Cardiac septum (tissue), 1 donor: ENCODE data around the gene GGNBP2. TPM values are rescaled to one million over a fixed set of nuclear protein-coding genes. Genes with fewer than 3 reads are reported as not detected.
A peak's percentile ranks its signal among the peaks of the same experiment; 100 is the strongest.

Experiments used
- DNase-seq: peaks from one replicate; pipeline ENCODE4 v3.0.0-alpha.2; 2020; ENCODE audit warnings: low spot score
- intact Hi-C: fragments of 100-400 bp; cut with DNase I; formaldehyde crosslinking; loops from one replicate; pipeline ENCODE4 v1.14.0; 2022
- total RNA-seq: library from RNA; stranded (reverse); fragmentation: NEBNext Ultra II Directional; extraction: Animal tissue kit (Norgen Biotek cat#: 25700); gene quantifications from one replicate; pipeline ENCODE4 v1.2.1, GENCODE V29; 2021
- donor health status: DM: no; HTN: no; CAD: no.

Gene GGNBP2
- total RNA-seq, 1 donor from 2014 or later, result 50.2 TPM

DNA sequence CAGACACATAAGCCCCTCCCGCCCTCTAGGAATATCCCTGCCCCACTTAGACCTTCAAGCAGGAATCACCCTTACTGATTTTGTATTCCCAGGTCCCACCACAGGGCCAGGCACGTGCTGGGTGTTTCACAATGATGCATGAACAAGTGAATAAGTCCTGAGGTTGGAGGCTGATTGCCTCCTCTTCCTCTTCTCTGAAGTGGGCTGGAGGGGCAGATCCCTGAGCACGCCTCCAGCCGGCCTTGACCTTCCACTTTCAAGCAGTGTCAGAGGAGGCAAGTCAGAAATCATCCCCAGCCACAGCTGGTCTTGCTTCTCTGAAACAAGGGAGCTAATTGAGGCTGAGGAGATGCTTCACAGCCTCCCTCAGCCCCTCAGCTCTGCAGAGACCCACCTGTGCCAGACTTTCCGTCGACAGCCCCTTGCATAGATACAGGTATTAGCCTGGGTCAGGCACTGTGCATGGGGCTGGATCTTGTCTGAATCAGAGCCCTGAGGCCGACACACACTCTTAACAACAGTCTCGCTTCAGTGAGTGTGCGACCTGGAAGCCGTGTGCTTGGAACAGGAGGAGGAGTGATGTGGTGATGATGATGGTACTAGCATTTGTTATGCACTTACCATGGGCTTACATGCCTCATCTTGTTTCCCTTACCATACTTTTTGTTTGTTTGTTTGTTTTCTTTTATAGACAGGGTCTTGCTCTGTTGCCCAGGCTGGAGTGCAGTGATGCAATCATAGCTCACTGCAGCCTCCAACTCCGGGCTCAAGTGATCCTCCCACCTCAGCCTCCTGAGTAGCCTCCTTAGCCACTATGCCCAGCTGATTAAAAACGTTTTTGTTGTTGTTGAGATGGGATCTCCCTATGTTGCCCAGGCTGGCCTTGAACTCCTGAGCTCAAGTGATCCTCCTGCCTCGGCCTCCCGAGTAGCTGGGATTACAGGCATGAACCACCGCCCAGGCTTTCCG, 71.6 kb downstream of the GGNBP2 start:
- intact Hi-C loops, result no loop called here
- DNase-seq, result no peak

DNA sequence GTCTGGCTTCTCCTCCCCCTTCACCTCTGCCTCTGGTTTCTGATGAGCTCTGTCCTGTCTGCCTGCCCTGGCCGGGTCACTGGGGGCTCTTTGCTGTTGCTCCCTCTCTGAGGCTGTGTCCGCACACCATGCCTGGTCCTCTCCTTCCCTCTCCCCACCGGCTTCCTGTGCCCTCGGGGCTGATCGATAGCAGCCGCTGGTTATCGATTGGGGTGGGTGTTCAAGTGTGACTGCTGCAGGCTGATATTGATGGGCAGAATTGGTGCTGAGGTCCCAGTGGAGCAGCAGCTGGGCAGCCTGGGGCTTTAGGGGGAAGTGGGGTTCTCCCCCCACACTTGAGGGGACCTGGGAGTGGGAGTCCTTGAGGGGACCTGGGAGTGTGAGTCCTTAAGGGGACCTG, 73.1 kb downstream of the GGNBP2 start:
- intact Hi-C loops, result no loop called here
- DNase-seq, result no peak

DNA sequence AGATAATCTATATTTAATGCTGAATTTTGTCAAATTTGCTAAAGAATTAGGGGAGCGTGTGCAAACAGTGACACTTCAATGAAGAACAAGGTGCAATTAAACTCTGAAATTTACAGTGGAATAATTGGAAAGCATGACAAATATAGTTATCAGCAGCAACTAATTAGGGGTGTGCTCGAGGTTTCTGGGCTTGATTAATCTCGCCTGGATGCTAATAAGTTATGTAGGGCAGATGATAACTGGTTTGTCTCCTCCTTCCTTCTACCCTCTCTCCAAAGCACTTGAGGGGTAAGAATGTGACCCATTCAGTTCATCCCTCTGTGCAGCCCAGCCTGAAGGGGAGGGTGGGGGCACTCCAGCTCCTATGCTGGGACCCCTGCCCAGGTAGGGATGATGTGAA, 78.6 kb downstream of the GGNBP2 start:
- DNase-seq, result no peak
- intact Hi-C loops, result no loop called here

DNA sequence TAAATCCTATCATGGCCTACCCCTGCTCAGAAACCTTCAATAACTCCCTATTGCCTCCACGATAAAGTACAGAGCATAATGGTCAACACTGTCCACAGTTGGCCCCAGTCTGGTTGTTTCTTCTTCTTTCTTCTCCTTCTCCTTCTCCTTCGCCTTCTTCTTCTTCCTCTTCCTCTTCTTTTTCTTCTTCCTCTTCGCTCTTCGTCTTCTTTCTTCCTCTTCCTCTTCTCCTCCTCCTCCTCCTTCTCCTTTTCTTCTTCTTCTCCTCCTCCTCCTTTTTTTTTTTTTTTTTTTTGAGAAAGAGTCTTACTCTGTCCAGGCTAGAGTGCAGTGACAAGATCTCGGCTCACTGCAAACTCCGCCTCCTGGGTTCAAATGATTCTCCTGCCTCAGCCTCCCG, 80.5 kb downstream of the GGNBP2 start:
- no peak for DNase-seq
- intact Hi-C loops, result no loop called here

DNA sequence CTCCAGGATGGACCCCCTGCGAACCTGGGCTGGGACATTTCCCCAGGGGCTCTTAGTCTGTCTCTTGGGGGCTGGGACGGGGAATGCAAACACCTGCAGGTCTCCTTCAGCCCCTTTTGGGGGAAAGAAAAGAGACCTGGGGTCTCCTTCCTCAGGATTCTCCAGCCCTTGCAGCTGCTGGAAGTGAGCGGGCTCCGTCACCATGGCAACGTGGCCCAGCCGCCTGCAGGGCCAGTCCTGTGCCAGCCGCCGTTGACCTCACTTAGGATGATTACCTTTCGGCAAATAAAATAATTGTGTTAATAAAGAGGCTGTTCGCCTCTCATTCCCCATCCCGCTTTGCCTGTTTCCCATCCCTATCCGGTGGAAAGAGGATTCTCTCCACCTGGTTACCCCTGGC, 82.4 kb downstream of the GGNBP2 start:
- intact Hi-C loops, result no loop called here
- no peak for DNase-seq

DNA sequence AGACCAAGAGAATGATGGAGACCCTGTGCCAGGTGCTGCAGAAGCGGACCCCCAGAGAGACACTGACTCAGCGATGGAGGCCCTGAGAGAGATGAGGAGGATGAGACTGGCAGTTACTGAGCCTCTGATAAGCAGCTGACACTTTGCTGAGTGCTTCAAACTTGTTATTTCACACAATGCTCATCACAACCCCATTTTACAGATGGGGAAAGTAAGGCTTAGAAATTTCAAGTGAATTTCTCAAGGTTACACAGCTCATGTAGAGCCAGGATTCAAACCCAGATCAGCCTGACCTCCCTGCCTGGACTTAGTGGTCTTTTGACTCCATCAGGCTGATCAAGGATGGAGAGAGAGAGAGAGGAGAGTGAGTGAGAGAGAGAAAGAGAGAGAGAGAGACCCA, 83.9 kb downstream of the GGNBP2 start:
- intact Hi-C loops, result loop anchor here (2.0 kb wide), 2 partner anchors 420 to 592 kb away; no protein-coding TSS in a partner anchor
- no peak for DNase-seq

DNA sequence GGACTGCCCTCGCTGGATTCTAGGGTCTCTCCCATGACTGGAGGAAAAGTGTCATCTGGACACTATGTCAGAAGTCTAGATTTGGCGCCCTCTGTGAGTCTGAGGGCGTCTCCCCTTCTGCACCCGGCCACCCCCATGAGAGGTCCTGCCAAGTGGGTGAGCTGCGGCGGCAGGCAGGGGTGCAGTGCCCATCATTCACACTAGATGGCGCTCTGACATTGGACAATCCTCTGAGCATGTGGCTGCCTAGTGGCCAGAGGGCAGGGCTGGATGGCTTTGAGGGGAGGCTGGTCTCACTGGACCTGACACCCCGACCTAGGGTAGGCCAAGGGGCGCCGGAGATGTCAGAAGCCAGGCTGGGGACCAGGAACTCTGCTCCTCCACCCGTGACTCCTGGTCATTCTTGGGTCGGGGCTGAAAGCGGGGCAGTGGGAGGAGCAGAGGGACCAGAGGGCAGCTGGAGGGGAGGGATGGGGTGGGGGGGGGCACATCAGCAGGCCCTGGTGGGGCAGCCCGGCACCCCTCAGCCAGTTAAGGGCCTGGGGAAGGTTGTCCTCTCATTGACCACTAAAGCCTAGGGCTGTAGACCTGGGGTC, 84.6 kb downstream of the GGNBP2 start:
- peak; percentile 85 for DNase-seq
- intact Hi-C loops, result loop anchor here (2.0 kb wide), 2 partner anchors 419 to 591 kb away; no protein-coding TSS in a partner anchor

DNA sequence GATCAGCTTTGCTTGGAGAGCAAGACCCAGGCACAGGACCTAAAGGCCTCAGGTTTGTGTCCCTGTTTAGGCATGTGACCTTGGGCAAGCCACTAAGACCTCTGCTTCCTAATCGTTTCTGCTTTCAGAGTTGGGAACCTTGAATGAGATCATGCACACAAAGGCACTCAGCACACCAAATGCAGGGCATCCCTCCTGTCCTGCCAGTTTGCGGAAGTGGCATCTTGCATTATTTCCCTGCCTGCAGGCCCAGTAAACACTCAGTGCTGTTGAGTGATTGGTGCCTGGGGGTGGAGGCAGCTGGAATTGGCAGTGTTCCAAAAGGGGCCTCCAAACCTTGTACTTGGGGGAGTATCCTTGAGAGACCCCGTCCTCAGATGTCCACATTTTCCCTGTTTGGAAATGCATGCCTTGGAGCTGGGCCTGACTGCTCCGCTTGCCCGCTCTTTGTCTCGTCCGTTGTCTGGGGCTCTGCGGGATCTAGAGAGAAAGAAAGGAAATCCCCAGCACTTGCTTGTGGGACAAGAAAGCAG, 85.3 kb downstream of the GGNBP2 start:
- no peak for DNase-seq
- intact Hi-C loops, result loop anchor here (2.0 kb wide), 2 partner anchors 419 to 591 kb away; no protein-coding TSS in a partner anchor

DNA sequence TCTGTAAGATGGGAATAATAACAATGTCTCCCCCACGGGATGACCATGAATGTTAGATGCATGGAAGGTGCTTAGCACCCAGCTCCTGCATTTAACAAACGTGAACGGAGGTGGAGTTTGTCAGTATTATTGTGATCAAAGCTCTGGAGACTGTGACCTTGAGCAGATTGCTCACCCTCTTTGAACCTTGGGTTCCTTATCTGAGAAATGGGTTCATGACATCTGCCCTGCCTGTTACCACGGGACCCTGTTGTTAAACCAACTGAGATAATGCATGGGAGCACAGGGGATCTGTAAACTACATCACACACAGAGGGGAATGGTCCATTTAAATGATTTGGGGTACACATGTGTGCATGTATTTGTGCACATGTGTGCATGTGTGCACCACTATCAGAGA, 86.3 kb downstream of the GGNBP2 start:
- DNase-seq, result no peak
- intact Hi-C loops, result no loop called here

DNA sequence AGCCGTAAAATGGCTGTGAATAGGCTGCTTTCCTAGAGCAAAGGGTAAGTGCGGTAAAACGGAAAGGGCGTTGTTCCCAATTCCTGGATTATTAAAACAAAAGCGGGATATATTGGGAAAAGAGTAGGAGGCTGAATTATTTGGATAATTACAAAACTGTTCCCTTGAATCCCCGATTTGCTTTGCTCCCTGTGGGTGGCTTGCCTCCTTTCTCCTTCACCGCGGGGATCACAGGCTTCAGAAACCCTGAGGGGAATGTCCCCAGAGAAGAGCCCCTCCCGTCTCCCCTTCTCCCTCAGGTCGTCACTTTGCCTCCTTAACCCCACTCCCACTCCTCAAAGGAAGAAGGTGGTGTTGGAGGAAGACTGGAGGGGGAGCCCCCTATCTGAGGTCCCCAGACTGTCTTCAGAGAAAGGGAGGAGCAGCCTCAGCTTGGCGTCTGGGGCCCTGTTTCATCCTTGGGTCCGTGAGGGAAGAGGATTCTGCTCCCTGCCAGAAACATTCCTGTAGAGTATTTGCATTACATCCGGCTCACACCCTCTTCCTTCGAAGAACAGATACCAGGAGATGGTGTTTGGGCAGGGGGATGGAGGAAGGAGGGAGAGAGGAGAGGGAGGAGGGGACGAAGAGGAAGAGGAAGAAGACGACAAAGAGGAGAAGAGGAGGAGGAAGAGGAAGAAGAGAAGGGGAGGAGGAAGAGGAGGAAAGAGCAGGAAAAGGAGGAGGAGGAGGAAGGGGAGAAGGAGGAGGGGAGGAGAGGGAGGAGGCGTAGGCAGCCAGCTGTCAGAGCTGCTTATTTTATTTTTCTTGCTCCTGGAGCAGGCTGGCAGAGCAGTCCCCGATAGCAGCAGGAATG, 88.4 kb downstream of the GGNBP2 start:
- intact Hi-C loops, result no loop called here
- no peak for DNase-seq

Other genes starting within 250 kb of the GGNBP2 start
- gene TBC1D3G, start 221.0 kb upstream of the GGNBP2 start, total RNA-seq, result not detected
- not detected for gene TBC1D3H, start 156.5 kb upstream of the GGNBP2 start, total RNA-seq
- gene ZNHIT3, start 58.2 kb upstream of the GGNBP2 start, total RNA-seq, result 20.8 TPM
- 16.0 TPM for gene MYO19, start 10.1 kb upstream of the GGNBP2 start, total RNA-seq
- 4.3 TPM for gene PIGW, start 9.9 kb upstream of the GGNBP2 start, total RNA-seq
- 15.3 TPM for gene DHRS11, start 47.0 kb downstream of the GGNBP2 start, total RNA-seq
- gene MRM1, start 56.7 kb downstream of the GGNBP2 start, total RNA-seq, result 7.0 TPM